Neuron (in vitro differentiated cells): ENCODE results near the gene PNMA8C.
"Not testable (repeated sequence)": the region's sequence is repeated elsewhere in the genome, so short reads cannot be mapped to it uniquely, and the experiment has no call there.

Experiments
- H2AFZ ChIP-seq: one replicate; pipeline ENCODE4 v1.6.1; 2013; ENCODE audit warnings: low read depth, mild to moderate bottlenecking, inconsistent platforms, low read length, moderate library complexity
- H3K27me3 ChIP-seq: one replicate; pipeline ENCODE4 v1.6.1; 2013; ENCODE audit warnings: low read length; ENCODE audit not compliant: insufficient read depth
- H3K36me3 ChIP-seq: one replicate; pipeline ENCODE4 v1.6.1; 2013; ENCODE audit warnings: low read length; ENCODE audit not compliant: insufficient read depth
- H3K4me1 ChIP-seq: one replicate; pipeline ENCODE4 v1.6.1; 2013; ENCODE audit warnings: low read length; ENCODE audit not compliant: insufficient read depth
- H3K4me3 ChIP-seq: 2 replicates; pipeline ENCODE4 v1.5.1; 2013; ENCODE audit warnings: mild to moderate bottlenecking, low read length, moderate library complexity
- H3K9me3 ChIP-seq: one replicate; pipeline ENCODE4 v1.6.1; 2013; ENCODE audit warnings: low read length

PNMA8C gene

DNA sequence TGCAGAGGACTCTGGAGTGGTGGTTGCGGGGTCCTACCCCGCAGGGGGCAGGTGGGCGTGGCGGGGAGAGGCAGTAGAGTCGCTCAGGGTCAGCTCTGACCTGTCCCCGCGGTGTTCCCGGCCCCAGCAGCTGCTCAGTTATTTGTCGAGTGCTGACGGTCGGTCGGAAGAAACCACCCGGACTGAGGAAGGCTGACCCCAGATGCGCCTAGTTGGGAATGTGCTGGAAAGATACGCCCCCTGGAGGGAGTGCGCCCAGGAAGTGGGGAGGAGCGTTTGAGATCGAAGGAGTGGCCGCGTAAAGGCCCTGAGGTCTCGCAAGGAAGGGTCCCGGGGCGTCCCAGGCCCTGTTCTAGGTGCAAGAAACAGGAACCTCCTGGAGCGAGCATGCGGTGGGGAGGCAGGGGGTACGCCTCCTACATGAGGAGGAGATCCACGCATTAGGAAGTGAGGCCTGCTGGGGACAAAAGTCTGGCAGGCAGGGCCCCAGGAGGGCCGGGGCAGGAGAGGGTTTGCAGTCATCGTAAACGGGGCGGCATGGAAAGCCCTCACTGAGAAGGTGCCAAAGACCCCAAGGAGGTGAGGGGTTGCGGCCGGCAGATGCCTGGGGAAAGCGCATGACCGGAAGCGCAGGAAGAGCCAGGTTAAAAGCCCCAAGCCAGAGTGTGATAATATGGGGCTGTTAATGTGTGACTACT is 24.5 kb downstream of the PNMA8C start:
- Histone ChIP-seq H3K4me3 (no peak overlapping the region), H3K36me3 (no peaks in the 10 kb centered on the region), H3K9me3 (no peaks in the 10 kb centered on the region), H3K4me1 (peaks cover 21% of the 10 kb centered on the region), H2AFZ (peak overlapping the region; percentile 40), H3K27me3 (no peaks in the 10 kb centered on the region)

DNA sequence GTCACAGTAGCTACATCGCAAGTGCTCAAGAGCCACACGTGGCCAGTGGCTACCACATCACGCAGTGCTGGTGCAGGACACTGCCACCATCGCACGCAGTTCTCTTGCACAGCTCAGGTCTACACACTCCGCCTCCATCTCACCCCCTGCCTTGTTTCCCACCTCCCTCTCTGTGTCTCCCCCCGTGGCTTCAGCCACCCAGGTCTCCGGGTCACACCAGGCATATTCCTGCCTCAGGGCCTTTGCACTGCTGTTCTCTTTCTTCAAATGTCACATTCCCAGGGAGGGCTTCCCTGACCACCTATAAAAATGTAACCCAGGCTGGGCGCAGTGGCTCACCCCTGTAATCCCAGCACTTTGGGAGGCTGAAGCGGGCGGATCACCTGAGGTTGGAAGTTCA is 26.0 kb downstream of the PNMA8C start:
- Histone ChIP-seq H3K27me3 (no peaks in the 10 kb centered on the region), H3K36me3 (no peaks in the 10 kb centered on the region), H3K4me1 (peaks cover 12% of the 10 kb centered on the region), H3K9me3 (no peaks in the 10 kb centered on the region), H2AFZ (no peak overlapping the region), H3K4me3 (no peak overlapping the region)

DNA sequence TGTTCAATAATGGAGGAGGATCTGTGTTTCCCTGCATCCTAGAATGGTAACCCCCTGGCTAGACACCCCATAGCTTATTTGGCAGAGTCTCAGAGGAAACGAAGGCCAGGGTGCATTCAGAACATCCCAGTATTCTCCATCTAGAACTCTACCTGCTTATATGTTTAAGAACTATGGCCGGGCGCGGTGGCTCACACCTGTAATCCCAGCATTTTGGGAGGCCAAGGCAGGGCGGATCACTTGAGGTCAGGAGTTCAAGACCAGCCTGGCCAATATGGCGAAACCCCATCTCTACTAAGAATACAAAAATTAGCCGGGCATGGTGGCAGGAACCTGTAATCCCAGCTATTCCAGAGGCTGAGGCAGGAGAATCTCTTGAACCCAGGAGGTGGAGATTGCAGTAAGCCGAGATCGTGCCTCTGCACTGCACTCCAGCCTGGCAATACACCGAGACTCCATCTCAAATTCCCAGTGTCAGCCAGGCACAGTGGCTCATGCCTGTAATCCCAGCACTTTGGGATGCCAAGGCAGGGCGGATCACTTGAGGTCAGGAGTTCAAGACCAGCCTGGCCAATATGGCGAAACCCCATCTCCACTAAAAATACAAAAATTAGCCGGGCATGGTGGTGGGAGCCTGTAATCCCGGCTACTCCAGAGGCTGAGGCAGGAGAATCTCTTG is 30.8 kb downstream of the PNMA8C start:
- not testable (repeated sequence) for H3K4me3 ChIP-seq, H3K4me1 ChIP-seq, H3K9me3 ChIP-seq, H2AFZ ChIP-seq, H3K27me3 ChIP-seq, H3K36me3 ChIP-seq

DNA sequence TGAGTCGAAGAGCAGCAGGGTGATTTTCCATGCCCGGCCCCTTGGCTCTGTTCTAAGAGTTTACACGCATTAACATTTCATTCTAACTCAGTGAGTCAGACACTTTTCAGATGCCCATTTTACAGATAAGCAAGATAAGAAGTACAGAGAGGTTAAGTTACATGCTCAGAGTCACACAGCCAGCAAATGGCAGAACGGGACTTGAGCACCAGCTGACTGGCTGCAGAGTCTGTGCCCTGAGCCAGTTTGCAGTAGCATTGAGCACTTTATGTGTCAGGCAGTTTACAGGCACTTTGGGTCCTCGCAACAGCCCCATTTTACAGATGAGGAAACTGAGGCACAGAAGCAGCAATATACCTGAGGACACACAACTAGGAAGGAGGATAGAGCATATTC is 34.3 kb downstream of the PNMA8C start:
- no peak overlapping the region for H3K4me3 ChIP-seq
- H3K4me1 ChIP-seq, result no peaks in the 10 kb centered on the region
- no peak overlapping the region for H2AFZ ChIP-seq
- no peaks in the 10 kb centered on the region for H3K27me3 ChIP-seq
- no peaks in the 10 kb centered on the region for H3K9me3 ChIP-seq
- H3K36me3 ChIP-seq, result peaks cover 24% of the 10 kb centered on the region

DNA sequence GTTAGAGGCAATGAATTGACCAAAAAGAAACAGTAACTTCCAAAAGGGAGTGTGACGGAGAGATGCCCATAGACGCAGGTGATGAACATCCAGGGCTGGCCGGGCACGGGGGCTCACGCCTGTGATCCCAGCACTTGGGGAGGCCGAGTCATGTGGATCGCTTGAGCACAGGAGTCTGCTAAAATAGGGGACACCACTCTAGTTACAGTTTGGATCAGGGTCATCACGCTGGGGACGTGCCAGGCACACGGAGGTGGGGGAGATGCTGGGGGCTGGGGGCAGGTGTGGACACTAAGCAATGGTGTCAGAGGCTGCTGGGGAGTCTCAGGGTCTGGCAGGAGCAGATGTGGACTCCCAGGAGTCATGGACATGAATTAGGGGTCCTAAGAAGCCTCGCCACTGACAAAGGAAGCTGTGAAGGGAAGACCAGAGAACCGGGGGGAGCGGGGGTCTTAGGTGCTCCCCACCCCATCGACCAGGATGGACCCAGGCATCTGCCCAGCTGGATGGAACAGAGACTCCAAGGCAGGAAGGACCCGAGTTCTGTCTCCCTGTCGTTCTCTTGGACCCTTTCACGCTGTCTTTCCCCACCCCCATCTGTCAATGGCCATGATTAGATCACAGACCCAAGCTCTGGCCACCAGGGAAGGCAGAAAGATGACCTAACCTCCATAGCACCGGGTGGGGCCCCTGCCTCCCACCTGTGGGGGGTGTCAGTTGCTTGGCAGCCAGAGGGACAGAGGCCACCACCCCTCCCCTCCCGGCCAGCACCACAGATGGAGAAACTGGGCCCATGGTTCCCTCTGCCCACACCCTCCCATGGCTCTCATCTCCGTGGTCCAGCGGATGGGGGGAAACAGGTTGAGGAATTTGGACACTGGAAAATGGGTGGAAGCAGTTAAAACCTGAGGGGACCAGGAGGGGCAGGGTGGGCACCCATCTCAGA is 35.0 kb downstream of the PNMA8C start:
- peaks cover 28% of the 10 kb centered on the region for H3K36me3 ChIP-seq
- H3K9me3 ChIP-seq, result no peaks in the 10 kb centered on the region
- no peak overlapping the region for H3K4me3 ChIP-seq
- H3K27me3 ChIP-seq, result no peaks in the 10 kb centered on the region
- no peak overlapping the region for H2AFZ ChIP-seq
- no peaks in the 10 kb centered on the region for H3K4me1 ChIP-seq

DNA sequence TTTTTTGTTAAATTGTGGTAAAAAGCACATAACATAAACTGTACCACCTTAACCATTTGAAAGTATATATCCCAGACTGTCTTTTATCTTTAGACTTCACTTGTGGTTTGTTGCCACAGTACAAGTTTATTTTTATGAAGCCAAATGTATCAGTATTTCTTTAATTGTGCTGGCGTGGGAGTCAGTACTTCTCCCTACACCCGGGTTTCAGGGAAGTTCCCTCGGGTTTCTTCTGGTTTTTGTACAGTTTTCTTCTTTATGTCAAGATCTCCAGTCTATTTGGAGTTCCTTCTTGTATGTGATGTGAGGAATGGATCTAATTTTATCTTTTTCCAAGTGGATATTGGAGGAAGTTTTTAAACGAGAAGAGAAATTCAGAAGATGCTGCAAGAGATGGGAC is 35.9 kb downstream of the PNMA8C start:
- H3K4me1 ChIP-seq, result no peaks in the 10 kb centered on the region
- H3K36me3 ChIP-seq, result peaks cover 37% of the 10 kb centered on the region
- no peak overlapping the region for H2AFZ ChIP-seq
- no peaks in the 10 kb centered on the region for H3K27me3 ChIP-seq
- H3K9me3 ChIP-seq, result peaks cover 1% of the 10 kb centered on the region
- no peak overlapping the region for H3K4me3 ChIP-seq

DNA sequence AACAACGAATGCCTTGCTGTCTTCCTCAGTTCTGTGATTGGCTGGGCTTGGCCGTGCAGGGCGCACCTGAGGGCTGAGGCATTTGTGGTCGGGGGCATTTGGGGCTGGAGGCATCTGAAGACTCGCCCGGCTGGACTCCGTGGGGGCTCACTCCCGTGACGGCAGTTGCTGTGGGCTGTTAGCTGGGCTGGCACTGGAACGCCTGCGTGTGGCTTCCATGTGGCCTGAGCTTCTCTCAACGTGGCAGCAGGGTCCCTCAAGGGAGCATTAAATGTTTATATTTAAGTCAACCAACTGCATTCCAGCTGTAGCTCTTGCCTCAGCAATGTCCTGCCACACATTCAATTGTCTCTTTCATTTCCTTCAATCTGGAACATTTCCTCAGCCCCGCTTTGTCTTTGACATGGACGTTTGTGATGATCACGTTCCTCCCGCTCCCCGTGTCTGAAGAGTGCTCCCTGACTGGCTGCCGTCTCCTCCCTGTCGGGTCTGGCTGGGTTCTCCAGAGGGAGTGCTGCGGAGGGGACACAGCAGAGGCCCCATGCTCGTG is 36.4 kb downstream of the PNMA8C start:
- H3K36me3 ChIP-seq, result peaks cover 42% of the 10 kb centered on the region
- no peaks in the 10 kb centered on the region for H3K4me1 ChIP-seq
- no peak overlapping the region for H2AFZ ChIP-seq
- no peak overlapping the region for H3K4me3 ChIP-seq
- H3K27me3 ChIP-seq, result no peaks in the 10 kb centered on the region
- H3K9me3 ChIP-seq, result peaks cover 1% of the 10 kb centered on the region

DNA sequence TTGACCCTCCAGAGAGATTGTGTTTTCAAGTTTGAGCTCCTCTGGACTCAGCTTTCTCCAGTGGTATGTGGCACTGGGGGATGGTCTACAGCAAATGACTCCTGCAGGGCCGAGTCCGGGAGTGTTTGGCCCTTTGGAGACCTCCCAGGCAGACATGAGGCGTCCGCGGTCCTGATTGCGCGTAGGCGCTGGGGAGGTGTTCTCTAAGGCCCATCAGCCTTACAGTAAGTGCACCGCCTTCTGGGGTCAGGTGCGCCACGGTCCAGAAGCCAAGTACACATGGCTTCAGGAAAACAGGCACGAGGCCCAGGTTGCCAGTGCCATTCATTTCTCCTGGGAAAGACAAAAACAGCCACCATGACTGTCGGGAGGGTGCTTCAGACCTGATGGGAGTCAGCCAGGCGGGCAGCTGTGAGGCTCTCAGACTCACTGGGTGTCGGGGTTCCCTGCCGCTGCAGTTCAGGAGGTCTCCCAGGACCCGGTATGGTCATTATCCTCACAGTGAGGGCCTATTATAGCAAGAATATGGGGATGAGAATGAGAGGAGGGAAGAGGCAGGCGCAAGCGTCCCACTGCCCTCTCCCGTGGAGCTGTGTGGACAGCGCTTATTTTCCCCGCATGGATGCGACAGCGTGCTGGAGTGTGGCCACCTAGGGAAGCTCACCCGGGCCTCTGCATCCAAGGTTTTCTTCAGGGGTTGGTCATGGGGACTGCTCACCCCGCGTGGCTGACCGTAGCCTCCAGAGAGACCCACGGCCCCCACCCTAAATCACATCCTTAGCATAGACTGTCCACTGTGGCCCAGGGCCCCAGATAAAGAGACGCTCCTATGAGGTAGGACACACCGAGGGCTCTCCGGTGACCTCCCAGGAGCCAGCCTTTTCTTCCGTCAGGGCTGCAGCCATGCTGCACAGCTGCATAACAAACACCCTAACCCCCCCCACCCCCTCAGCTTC is 37.2 kb downstream of the PNMA8C start:
- Histone ChIP-seq H3K9me3 (peaks cover 1% of the 10 kb centered on the region), H3K4me3 (no peak overlapping the region), H2AFZ (no peak overlapping the region), H3K4me1 (no peaks in the 10 kb centered on the region), H3K36me3 (peaks cover 49% of the 10 kb centered on the region), H3K27me3 (no peaks in the 10 kb centered on the region)

DNA sequence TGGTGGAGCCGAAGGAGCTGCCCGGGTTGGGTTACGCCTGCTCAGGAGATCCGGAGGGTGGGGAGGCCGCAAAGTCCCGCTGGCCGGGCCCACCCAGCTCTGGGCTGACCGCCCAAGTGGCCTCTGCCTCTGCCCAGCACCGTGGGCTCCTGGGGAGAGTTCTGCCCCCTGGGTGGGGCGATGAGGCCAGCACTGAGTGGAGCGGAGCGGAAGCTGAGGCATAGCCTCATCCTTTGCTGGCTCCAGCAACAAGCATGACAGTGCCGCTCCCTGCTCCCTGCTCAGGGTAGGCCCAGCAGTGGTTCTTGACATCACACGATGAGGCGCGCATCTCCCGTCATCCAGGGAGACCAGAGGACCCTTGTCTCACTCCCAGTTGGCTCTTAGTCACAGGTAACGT is 37.9 kb downstream of the PNMA8C start:
- peaks cover 54% of the 10 kb centered on the region for H3K36me3 ChIP-seq
- no peaks in the 10 kb centered on the region for H3K4me1 ChIP-seq
- no peak overlapping the region for H2AFZ ChIP-seq
- H3K27me3 ChIP-seq, result no peaks in the 10 kb centered on the region
- peaks cover 1% of the 10 kb centered on the region for H3K9me3 ChIP-seq
- H3K4me3 ChIP-seq, result no peak overlapping the region

DNA sequence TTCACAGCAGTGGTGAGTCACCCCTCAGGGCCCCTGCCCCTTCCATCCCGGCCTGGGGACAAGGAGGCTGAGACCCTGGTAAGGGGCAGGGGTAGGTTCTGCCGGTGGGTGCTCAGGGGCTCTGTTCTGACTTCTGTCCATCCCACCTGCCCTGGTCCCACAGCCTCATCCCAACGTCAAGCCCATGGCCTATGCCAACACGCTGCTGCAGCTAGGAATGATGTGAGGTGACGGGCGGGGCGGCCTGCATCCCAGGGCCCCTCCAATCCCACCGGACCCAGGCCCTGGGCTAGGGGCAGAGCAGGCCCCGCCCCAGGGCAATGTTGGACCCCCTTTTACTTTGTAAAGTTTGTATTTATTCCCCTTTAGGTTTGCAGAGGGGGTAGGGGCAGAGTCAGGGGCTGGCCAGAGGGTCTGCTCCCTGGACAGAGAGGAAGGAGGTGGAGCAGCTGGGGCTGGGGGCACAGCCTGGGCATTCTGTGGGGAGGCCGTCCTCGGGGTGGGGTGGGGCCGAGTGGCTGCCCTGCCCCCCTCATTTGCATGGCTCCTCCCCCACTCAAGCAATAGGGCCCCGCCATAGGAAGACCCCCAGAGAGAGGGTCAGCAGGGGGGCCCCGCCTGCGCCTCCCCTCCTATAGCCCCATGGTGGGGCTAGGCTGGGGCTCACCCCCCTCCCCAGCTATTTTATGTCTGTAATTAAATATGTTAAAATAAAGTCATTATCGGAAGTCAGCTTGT is 38.4 kb downstream of the PNMA8C start:
- Histone ChIP-seq H3K4me1 (no peaks in the 10 kb centered on the region), H3K36me3 (peaks cover 56% of the 10 kb centered on the region), H3K4me3 (no peak overlapping the region), H3K9me3 (peaks cover 1% of the 10 kb centered on the region), H2AFZ (no peak overlapping the region), H3K27me3 (no peaks in the 10 kb centered on the region)

DNA sequence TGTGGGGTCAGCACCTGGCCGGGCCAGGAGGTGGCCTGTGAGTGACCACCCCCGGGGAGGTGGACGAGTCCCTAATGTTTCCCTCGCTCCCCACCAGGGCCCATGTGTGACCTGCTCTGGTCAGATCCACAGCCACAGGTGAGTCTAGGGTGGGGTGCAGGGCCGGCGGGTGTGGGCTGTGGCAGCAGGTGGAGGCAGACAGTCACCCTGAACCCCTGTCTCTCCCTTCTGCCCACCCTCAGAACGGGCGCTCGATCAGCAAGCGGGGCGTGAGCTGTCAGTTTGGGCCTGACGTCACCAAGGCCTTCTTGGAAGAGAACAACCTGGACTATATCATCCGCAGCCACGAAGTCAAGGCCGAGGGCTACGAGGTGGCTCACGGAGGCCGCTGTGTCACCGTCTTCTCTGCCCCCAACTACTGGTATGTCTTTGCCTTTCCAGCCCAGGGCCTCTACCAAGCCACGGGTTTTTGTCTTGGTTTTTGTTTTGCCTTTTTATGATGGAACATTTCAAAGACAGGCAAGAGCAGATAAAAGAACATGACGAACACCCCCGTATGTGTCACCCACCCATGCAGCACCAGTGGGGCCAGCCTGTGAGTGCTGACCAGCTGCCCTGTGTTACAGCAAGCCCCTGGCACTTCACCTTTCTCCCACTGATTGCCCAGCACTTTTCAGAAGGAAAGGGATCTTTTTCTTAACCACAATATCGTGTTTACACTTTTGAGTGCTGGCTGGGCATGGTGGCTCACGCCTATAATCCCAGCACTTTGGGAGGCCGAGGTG is 40.2 kb downstream of the PNMA8C start:
- Histone ChIP-seq H3K4me1 (no peaks in the 10 kb centered on the region), H3K36me3 (peaks cover 73% of the 10 kb centered on the region), H3K27me3 (no peaks in the 10 kb centered on the region), H3K4me3 (no peak overlapping the region), H3K9me3 (peaks cover 1% of the 10 kb centered on the region), H2AFZ (no peak overlapping the region)
